Cortex of kidney (tissue), 1 donor: ENCODE data around the gene IL12B.
"Not testable (repeated sequence)": the region's sequence is repeated elsewhere in the genome, so short reads cannot be mapped to it uniquely, and the experiment has no call there.

Source experiments
- DNase-seq: peaks from one replicate; lab custom pipeline; 2025; lab: John Stamatoyannopoulos, UW

The IL12B gene

DNA sequence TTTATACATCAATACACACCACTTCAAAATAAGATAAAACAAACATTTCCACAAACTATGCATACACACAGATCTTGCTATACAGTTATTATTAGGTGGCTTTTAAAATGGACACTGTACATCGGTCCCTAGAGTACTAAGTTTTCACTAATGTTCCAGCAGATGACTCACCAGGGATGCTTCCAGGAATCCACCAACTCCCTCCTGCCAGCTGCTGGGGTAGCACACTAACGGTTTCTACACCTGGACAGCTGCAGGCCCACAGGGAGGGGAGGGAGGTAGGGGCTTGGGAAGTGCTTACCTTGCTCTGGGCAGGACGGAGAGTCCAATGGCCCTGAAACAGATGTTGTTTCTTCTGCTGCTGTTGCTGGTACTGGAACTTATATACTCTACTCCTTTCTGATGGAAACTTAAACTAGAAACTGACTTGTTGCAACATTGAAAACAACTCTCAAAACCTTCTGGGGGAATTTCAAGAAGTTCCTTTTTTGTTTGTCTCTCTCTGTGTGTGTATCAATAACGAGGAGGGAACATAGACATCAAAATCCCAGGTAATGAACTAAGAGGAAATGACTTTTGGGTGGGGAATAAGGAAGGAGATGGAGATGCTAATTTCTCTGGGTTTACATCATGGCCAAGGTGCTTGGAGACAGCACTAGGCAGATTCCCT is at the start of gene IL12B:
Gene IL12B (minus strand): TSS at position 357 of the 670 bp plus-strand sequence. CDS start 3,705 bp downstream, outside the sequence.
- DNase-seq: no peak

DNA sequence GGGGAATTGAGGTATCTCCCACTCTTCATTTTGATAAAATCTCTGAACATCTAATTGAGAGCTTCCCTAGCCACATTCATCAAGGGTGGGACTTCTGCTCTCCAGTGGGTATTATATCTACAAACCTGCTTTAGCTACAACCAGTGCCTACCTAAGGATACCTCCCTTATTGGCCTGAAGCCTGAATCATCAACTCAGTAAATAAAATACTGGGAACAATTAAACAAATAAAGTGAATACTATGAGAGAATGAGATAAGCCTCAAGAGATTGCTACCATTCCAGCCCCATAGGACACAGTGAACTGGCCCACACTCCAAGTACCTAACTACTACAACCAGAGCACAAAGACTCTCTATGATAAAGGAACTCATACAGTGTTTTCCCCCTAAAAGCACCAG is 47.4 kb upstream of the IL12B start:
- no peak for DNase-seq

DNA sequence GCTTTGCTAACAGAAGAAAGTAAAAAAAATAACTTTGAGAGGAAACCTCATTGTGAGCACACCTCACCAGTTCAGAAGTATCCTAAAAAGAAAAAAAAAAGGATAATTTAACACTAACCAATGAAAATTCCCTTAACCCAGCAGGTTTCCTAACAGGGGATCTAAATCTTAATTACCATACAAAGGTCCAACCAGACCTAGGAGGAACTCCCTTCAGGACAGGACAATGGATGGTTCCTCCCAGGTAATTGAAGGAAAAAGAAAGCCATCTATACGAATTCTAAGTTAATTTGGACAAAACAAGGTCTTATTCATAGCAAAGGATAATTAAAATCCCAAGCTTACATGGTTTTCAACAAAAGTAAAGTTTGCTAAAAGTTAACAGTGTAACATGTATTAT is 37.6 kb upstream of the IL12B start:
- DNase-seq: not testable (repeated sequence)

DNA sequence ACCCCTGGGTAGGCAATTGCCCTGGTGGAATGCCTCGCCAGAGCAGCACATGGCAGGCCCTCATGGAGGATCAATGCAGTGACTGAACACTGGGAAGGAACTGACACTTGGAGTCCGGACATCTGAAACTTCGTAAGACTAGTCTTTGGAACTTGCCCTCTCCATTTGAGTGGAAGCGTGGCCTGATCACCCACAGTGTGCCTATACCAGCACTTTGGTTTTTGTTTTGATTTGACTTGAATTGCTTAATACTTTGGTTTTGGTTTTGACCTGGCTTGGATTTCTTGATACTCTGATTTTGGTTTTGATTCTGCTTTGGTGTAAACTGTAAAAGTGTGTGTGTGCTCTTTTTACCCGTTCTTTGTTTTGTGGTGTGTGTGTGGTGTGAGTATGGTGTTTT is 36.5 kb upstream of the IL12B start:
- not testable (repeated sequence) for DNase-seq

DNA sequence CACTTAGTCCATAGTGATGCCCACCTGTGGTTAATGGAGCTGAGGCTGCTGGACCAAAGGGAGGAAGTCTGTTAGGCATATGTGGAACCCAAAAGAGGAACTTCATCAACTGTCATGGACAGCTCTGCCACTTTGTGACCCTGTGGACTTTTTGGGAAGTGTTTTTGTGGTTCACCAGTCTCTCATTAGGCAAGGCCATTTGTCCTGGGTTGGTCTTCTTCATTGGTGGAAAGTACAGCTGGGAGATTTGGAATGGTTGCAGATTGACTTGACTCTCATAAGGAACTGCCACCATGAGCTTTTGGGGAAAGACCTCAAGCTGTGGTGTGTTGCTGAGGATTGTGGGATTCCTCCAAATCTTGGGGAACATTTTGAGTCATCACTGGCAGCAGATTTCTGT is 31.9 kb upstream of the IL12B start:
- DNase-seq: no peak

DNA sequence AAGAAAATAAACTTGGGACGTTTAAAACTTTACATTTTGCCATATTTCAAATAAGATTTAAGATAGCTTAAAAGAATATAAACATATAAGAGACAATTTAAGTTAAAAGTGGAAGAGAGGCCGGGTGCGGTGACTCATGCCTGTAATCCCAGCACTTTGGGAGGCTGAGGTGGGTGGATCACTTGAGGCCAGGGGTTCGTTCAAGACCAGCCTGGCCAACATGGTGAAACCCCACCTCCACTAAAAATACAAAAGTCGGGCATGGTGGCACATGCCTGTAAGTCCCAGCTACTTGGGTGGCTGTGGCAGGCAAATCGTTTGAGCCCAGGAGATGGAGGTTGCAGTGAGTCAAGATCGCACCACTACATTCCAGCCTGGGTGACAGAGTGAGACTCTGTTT is 29.6 kb upstream of the IL12B start:
- DNase-seq: not testable (repeated sequence)

DNA sequence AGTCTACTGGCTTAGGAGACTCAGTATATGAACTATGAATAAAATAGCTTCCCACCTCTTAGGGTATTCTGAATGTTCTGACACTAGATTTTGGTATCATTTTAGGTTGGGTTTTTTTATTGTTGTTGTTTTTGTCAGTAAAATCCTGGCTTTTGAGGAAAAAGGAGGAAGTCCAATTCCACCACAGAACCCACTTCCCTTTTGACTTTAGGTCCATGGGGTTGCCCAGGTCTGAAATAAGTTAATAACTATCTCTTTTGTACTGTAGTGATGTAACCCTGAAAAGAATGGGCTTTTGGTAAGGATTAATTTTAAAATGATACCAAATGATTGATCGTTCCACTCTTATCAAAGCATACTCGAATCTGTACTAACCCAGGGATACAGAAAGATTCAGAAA is 29.1 kb upstream of the IL12B start:
- no peak for DNase-seq

DNA sequence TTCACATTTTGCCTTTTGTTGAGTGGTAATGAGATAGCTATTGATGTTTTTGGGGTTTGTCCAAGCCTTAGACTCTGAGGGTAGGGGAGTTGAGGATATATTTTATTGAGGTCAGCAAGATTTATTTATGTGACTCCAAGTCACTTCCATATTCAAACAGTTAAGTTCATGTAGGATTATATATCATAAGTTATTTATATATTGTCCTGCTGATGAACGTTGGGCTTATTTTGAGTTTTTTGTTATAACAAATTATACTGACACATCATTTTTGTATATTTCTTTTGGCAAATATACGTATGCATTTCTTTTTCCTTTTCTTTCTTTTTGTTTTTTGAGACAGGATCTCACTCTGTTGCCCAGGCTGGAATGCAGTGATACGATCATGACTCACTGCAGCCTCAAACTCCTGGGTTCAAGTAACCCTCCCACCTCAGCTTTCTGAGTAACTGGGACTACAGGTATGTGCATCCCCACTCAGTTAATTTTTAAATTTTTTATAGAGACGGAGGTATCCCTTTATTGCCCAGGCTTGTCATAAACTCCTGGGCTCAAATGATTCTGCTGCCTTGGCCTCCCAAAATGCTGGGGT is 23.5 kb upstream of the IL12B start:
- no peak for DNase-seq

DNA sequence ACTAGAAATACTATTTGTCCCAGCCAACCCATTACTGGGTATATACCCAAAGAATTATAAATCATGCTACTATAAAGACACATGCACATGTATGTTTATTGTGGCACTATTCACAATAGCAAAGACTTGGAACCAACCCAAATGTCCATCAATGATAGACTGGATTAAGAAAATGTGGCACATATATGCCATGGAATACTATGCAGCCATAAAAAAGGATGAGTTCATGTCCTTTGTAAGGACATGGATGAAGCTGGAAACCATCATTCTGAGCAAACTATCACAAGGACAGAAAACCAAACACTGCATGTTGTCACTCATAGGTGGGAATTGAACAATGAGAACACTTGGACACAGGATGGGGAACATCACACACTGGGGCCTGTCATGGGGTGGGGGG is 20.4 kb upstream of the IL12B start:
- DNase-seq: not testable (repeated sequence)

DNA sequence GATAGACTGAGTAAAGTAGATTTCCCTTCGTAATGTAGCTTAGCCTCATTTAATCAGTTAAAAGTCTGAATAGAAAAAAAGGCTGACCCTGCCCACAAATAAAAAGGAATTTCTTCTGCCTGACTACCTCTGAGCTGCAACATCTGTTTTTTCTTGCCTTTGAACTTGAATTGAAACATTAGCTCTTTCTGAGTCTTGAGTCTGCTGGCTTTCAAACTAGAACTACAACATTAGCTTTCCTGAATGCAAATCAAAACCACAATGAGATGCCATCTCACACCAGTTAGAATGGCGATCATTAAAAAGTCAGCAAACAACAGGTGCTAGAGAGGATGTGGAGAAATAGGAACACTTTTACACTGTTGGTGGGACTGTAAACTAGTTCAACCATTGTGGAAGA is 19.9 kb upstream of the IL12B start:
- not testable (repeated sequence) for DNase-seq

DNA sequence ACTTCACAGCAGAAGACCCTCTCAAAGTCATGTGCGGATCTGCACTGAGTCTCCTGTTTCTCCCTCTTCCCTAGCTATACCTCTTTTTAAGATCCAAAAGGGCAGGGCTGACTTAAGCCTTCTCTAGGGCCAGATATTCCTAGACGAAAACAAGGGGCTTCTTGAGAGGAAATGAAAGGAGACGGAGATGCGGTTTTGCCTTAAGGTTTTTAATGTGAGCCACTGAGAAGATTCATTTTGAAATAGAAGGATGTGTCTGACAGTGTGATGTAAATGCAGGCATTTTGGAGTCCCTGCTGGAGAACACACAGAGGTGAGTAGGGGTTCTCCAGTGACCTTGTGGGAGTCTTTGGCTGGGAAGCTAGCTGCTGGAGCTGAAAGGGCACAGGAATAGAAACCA is 15.6 kb upstream of the IL12B start:
- DNase-seq: no peak

DNA sequence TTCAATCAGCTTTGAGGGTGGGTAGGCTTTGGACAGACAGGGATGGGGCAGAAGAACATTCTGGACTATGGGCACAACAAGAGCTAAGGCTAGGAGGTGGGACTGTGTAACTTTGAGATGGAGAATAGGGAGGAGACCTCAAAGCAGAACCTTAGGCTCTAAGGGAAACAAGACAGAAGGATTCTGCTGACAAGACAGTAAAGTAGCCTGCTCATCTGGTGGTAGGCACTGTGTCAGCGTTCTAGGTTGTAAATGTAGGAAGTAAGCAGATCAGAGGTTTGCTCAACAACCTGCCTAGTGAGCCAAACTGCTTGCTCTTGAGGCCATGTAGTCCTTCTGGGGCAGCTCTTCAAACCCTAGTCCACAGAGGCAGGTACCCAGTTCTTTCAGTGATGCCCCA is 15.0 kb upstream of the IL12B start:
- DNase-seq: no peak

DNA sequence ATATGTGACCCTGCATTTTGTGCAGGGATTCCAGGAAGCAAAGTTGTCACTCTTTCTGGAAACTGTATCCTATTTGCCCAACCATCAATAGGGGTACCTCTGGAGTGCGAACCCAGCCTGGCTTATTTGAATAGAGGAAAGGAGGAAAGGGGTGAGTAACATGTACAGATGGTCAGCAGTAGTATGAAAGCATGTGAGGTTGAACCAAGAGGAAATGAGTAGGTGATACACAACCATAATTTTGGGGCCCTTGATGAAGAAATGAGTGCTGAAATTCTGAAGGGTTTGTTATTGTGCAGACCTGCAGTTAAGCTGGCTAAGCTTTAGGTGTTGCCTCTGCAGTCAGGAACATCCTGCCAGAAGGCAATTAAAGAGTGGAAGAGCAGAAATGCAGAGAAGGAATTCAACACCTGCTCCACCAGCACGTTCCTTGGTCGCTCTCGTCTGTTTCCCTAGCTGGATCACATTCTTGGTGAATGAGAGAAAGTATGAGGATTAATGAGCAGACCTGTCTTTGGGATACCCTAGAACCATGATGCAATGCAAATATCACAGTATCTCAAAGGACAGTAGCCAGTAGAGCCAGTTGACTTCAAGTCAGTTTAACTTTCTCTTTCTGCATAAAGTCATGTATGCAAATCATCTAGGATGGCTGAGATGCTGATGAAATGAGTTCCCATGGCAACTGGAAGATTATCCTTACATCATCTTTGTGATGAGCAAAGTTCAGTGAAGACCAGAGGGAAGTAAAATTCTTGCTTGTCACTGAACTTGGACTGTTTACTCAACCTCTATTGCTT is 13.2 kb upstream of the IL12B start:
- DNase-seq: no peak

DNA sequence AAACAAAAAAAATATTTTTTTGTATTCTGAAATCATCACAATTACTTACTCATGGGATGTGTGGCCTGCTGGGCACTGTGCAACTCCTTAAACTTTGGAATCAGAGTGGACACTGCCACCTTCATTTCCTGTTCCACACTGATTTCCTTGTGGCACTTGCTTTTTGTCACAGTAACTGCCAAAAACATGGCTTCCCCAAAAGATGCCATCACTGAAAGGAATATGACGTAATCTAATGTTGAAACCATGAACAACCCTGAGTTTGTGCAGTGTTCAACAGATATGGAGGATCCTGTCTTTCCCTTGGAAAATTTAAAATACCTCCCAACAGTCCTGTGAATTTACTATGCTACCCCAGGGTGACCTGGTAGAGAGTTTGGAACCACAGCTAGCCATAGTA is 12.6 kb upstream of the IL12B start:
- no peak for DNase-seq

DNA sequence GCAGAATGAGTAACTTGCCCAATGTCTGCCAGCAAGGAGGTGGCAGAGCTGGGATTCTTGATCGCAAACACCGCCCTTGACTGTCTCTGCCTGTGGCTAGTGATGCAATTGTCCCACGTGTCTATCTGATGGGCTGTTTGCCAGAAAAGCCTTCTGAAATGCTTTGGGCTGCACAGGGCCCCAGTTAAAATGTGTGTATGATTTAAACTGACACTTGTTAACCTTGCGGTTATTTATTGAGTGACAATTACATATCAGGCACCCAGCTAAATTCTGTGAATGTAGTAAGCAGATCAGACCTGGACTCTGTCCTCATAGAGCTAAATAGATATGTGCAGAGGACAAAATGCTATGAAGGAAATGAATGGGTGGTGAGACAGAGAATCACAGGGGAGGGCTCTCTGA is 11.6 kb upstream of the IL12B start:
- DNase-seq: no peak

DNA sequence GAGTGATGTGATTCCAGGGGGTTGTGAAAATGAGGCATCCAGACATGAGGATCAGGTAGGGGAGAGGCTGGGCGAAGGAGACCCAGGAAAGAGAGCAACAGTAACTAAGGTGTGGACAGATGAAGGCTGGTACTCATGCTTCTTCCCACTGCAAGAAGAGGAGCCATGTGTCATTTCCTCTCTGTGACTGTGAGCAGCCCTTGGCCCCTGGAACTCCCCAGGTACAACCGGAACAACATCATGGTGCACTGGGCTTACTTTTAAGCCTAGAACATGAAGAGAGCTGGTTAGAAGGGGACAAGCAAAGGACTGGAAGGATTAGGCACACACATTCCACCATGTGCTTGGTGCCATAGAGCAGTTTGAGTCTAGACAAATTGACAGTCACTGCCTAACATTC is 10.9 kb upstream of the IL12B start:
- no peak for DNase-seq

DNA sequence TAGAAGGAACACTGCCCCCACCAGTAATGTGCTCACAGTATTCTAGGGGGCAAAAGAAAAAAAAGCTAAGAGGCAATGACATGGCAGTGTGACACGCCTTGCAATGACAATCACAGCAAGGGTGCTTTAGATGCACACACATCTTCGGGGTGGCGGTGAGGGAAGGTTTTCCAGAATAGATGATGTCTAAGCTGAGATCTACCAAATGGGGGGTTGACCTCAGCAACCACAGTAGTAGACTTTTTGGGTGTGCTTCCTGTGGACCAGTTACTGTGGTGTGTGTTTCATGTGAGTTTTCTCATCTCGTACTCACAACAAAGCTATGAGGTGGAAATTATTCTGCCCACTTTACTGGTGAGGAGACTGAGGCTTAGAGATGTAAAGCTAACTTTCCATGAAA is 10.2 kb upstream of the IL12B start:
- no peak for DNase-seq

DNA sequence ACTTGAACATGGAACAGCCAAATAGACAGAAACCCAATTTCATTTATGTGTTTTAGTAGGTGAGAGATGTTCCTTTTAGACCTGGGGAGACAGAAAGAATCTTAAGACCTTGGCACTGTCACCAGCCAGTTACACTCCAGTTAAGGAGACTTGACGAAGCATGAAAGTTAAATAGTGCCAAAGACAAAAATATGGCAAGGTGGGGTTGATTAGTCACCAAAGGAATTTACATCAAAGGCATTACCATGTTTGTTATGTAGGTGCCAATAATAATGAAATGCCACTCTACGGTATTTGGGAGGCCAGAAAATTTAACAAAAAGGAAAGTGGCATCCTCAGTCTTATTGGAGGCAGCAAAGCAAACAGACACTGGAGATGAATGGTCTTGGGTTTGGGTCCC is 9.2 kb upstream of the IL12B start:
- DNase-seq: no peak

DNA sequence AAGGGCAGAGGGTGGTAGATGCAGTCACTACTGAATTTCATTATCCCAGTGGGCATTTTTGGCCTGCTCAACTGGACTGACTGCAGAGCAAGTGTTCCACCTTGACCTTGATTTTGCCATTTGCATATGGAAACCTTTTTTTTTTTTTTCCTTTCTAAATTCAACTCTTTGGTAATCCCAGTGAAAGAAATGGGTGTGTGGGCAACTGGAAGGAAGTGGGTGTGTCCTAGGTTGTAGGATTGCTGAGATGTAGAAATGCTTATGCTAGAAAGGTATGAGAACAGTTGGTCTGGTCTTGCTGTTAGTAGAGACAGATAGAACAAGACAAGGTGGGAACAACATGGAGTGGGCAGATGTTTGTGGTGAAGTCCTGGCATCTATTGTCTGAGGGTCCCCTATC is 7.8 kb upstream of the IL12B start:
- no peak for DNase-seq

DNA sequence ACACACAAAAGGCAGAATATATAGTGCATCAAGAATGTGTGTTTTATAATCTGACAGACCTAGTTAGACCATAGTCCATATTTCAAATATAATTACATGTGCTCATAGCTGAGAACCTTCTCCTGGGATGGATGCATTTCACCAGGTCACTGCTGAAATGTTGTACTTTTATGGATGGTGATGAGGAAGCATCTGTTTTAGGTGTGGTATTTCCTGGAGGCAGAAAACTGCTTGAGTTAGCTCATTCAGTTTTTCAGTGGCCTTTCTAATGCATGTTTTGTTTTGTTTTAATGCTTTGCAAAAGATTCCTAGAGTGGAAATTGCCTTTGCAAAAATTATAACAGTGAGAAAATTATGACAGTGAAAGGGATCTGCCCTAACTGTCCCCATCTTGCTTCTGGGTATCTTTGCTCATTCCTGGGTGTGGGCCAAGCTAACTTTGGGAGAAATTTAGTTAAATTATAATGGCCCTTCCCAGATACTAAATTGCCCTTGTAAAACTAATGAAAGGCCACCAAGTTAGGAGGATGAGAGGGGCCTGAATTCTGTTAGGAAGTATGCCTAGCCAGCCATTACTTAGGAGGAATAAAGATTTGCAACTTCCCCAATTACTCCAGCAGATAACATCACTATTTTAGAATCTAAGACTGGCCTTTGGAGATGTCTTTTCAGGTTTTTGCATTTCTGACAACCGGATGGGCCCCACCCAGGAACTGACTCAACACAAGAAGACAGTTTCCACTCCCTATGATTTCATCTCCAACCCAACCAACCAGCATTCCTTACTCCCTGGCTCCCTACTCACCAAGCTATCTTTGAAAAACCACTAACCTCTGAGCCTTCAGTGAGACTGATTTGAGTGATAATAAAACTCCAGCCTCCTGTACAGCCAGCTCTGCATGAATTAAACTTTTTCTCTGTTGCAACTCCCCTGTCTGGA is 7.0 kb upstream of the IL12B start:
- DNase-seq: no peak

DNA sequence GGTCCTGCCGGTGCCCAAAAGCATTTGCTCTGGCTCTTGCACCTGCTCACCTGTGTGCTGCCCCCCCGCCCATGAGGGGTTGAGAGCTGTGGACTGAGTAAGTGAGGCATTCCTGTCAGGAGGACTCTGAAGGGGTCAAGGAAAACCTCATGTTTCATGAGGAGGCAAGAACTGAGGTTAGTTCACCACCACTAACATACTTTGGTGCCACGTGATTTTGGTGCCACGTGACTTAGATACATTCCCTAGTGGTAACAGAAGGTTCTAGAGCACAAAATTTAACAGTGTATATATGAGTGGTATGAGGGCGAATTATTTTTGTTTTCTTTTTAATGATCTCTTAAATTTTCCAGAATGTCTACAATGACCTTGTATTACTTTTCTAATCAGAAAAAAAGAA is 6.3 kb upstream of the IL12B start:
- DNase-seq: no peak

DNA sequence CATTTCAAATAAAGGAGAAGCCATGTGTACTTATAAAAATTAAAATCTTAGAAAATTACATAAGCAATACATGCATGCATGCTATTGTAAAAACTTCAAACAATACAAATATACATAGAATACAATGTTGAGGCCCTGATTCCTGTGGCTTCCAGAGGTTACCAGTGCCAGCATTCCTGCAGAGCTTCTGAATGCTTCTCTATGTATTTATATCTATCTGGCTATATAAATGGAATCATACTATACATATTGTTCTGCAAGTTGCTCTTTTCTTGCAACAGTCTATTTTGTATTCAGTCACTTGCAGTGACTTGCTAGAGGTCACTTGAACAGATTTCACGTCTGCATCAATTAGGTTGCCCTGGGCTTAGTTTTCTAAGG is 3.2 kb upstream of the IL12B start:
- DNase-seq: no peak
